ENCODE data around the gene INCENP. TPM values are rescaled to one million over a fixed set of nuclear protein-coding genes. Genes with fewer than 3 reads are reported as not detected.
A peak's percentile ranks its signal among the peaks of the same experiment; 100 is the strongest.

INCENP gene
- total RNA-seq, 4 donors from 2014 or later, result 17.5 to 30.7 (median 26.4) TPM

DNA sequence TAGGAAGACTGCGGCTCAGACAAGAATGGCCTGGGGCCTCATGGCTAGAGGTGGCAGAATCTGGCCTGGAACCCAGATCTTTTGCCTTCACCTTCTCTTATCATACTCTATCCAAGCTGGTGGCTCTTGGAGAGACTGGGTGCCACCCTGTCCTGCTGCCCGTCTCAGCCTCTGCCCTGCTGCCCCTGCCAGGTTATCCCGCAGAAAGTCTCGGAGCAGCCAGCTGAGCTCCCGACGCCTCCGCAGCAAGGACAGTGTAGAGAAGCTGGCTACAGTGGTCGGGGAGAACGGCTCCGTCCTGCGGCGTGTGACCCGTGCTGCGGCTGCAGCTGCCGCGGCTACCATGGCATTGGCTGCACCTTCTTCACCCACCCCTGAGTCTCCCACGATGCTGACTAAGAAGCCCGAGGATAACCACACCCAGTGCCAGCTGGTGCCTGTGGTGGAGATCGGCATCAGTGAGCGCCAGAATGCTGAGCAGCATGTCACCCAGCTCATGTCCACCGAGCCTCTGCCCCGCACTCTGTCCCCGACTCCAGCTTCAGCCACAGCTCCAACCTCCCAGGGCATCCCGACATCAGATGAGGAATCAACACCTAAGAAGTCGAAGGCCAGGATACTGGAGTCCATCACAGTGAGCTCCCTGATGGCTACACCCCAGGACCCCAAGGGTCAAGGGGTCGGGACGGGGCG is 5.9 kb downstream of the INCENP start:
- TF ChIP-seq, protein P1, sequence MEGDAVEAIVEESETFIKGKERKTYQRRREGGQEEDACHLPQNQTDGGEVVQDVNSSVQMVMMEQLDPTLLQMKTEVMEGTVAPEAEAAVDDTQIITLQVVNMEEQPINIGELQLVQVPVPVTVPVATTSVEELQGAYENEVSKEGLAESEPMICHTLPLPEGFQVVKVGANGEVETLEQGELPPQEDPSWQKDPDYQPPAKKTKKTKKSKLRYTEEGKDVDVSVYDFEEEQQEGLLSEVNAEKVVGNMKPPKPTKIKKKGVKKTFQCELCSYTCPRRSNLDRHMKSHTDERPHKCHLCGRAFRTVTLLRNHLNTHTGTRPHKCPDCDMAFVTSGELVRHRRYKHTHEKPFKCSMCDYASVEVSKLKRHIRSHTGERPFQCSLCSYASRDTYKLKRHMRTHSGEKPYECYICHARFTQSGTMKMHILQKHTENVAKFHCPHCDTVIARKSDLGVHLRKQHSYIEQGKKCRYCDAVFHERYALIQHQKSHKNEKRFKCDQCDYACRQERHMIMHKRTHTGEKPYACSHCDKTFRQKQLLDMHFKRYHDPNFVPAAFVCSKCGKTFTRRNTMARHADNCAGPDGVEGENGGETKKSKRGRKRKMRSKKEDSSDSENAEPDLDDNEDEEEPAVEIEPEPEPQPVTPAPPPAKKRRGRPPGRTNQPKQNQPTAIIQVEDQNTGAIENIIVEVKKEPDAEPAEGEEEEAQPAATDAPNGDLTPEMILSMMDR (IDR thresholded peaks at IDR 0.05), result no peak
- intact Hi-C loops (cut with DNase I; ENCODE audit: low total_unique reads), result no loop called here
- peak in 1 of 2 donors; percentile 68 for DNase-seq (ENCODE audit: low spot score in 2 of 2)
- 84 to 91% methylated on average over 21 to 25 of the region's 28 CpGs for WGBS, 2 donors
- no peak overlapping the region for H3K4me3 ChIP-seq (ENCODE audit: low read depth, poor library complexity, severe bottlenecking)

DNA sequence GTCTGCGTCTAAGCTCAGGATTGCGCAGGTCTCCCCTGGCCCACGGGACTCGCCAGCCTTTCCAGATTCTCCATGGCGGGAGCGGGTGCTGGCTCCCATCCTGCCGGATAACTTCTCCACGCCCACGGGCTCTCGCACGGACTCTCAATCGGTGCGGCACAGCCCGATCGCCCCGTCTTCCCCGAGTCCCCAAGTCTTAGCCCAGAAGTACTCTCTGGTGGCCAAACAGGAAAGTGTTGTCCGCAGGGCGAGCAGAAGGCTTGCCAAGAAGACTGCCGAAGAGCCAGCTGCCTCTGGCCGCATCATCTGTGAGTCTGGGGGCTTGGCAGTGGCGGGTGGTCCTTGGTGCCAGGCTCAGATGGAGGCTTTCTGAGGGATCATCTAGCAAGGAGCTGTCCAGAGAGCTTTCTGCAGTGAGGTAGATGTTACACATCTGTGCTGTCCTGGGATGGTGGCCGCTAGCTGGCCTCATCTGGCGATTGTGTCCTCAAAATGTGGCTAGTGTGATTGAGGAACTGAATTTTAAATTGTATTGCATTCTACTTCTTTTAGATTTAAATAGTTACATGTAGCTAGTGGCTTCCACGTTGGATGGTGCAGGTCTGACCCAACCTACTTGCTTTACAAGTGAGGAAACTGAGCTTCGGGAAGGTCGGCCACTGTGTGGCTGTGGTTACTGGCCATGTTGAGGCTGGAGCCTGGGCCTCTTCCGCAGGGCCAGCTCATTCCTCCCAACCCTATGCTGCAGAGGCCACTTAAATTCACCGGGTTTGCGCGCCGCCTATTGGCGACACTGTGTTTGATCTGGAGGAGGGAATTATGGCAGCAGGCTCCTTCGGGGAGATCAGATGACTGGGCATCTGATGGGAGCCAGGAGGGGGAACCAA is 6.7 kb downstream of the INCENP start:
- TF ChIP-seq POLR2A (IDR thresholded peaks at IDR 0.05), result no peak
- TF ChIP-seq, protein P1 (IDR thresholded peaks at IDR 0.05), result no peak
- WGBS, 2 donors, result 95 to 97% methylated on average over 34 of the region's 34 CpGs
- DNase-seq (ENCODE audit: low spot score in 2 of 2), result peak in 1 of 2 donors; percentile 64

DNA sequence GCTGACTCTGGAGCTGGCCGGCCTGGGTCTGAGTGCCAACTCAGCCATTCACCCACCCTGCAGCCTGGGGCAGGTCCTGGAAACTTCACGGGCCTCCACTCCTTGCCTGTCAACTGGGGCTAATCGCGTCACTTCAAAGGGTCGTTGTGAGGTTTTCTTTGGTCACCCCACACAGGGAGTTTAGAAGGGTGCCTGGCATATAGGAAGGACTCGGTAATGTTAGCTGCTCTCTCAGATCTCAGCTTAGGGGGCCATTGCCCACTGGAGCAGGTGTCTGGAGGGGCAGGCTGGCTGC is 7.3 kb downstream of the INCENP start:
- no peak for TF ChIP-seq POLR2A (IDR thresholded peaks at IDR 0.05)
- TF ChIP-seq, protein P1 (IDR thresholded peaks at IDR 0.05), result no peak
- WGBS, 2 donors, result 96 to 98% methylated on average over 5 to 6 of the region's 6 CpGs
- intact Hi-C loops (cut with DNase I; ENCODE audit: low total_unique reads), result no loop called here
- H3K4me3 ChIP-seq (ENCODE audit: low read depth, poor library complexity, severe bottlenecking), result no peak overlapping the region
- DNase-seq (ENCODE audit: low spot score in 2 of 2), result peak in 1 of 2 donors; percentile 81

More for the DNA sequence above, 6.7 kb downstream of the INCENP start:
- H3K4me3 ChIP-seq (ENCODE audit: low read depth, poor library complexity, severe bottlenecking), result no peak overlapping the region
- intact Hi-C loops (cut with DNase I; ENCODE audit: low total_unique reads), result no loop called here

DNA sequence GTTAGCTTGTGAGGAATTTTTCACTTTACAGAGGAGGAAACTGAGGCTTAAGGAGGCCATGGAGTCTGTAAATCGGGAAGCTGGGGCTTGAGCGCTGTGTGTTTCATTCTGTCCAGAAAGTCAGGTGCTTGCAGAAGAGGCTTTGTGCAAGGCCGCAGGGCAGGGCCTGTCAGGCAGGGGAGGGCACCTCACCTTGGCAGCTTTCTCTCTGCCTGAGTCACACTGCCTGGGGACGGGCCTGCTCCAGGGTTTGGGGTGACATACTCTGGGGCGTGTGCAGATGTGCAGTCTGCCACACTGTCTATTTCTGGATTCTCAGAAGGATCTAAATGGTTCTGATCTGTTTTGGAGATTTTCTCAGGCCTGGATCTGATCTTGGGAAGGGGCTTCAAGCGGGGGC is 8.4 kb downstream of the INCENP start:
- no peak overlapping the region for H3K4me3 ChIP-seq (ENCODE audit: low read depth, poor library complexity, severe bottlenecking)
- no peak for DNase-seq (ENCODE audit: low spot score in 2 of 2)
- WGBS, 2 donors, result 53 to 55% methylated on average over 6 of the region's 6 CpGs
- intact Hi-C loops (cut with DNase I; ENCODE audit: low total_unique reads), result no loop called here
- TF ChIP-seq POLR2A (IDR thresholded peaks at IDR 0.05), result no peak
- TF ChIP-seq, protein P1 (IDR thresholded peaks at IDR 0.05), result no peak

DNA sequence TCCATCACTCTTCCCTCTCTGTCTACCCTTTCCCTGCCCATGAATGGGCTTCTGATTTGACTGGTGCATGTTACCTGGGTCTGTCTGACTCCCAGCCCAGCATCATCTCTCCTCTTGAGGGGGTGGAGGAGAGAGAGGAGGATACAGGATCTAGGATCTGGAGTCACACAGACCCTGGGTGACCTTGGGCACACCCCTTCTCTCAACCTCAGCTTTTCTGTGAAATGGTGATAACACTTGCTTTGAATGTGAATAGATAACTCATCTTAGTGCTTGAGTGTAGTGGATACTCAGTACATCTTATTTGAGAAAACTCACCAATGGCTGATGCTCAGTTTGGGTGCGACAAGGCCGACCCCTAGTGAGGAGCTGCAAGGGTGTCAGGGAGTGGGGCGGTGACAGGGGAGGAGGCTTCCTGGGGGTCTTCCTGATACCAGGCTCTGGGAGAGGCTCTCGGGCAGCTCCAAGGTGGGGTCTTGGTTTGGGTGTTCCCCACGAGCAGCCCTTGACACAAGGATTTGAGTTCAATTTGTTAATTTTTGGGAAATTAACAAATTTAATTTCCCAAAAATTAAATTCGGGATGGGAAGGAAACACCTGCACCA is 9.0 kb downstream of the INCENP start:
- DNase-seq (ENCODE audit: low spot score in 2 of 2), result peak in 1 of 2 donors; percentile 71
- H3K4me3 ChIP-seq (ENCODE audit: low read depth, poor library complexity, severe bottlenecking), result no peak overlapping the region
- intact Hi-C loops (cut with DNase I; ENCODE audit: low total_unique reads), result no loop called here
- whole genome bisulfite sequencing, 2 donors, result 77 to 84% methylated on average over 6 of the region's 6 CpGs
- TF ChIP-seq, protein P1 (IDR thresholded peaks at IDR 0.05), result no peak
- TF ChIP-seq POLR2A (IDR thresholded peaks at IDR 0.05), result no peak

All from lower leg skin (tissue), 4 donors.